Astrocyte (in vitro differentiated cells and primary cell): ENCODE measurements around the gene ETV4. TPM values are rescaled to one million over a fixed set of nuclear protein-coding genes. Genes with fewer than 3 reads are reported as not detected.

ENCODE experiments used
- DNase-seq: peaks from one replicate; pipeline ENCODE4 v3.0.0-alpha.2; 2010; ENCODE audit warnings: low read depth
- FAIRE-seq: peaks from 2 replicates; lab custom pipeline; 2011; peaks lifted over from hg19 to GRCh38; lab: Jason Lieb, UNC
- H2AFZ ChIP-seq: 2 replicates; pipeline ENCODE4 v1.6.0; 2012; ENCODE audit warnings: low read depth, low read length, inconsistent platforms
- H3K27ac ChIP-seq: 2 replicates; pipeline ENCODE4 v1.5.1; 2011; ENCODE audit warnings: low read depth, low read length, inconsistent platforms
- H3K27me3 ChIP-seq: 2 replicates; pipeline ENCODE4 v1.6.0; 2011; ENCODE audit warnings: low read length, inconsistent platforms; ENCODE audit not compliant: insufficient read depth
- H3K36me3 ChIP-seq: 2 replicates; pipeline ENCODE4 v1.5.1; 2011; ENCODE audit warnings: low read length, inconsistent platforms; ENCODE audit not compliant: insufficient read depth
- H3K4me1 ChIP-seq: 2 replicates; pipeline ENCODE4 v1.5.1; 2011; ENCODE audit warnings: low read length, inconsistent platforms; ENCODE audit not compliant: insufficient read depth
- H3K4me2 ChIP-seq: 2 replicates; pipeline ENCODE4 v1.6.0; 2012; ENCODE audit warnings: low read length, inconsistent platforms
- H3K4me3 ChIP-seq: 2 replicates; pipeline ENCODE4 v1.5.1; 2011; ENCODE audit warnings: low read depth, mild to moderate bottlenecking, low read length, inconsistent platforms; ENCODE audit not compliant: insufficient read depth
- H3K79me2 ChIP-seq: 2 replicates; pipeline ENCODE4 v1.6.0; 2012; ENCODE audit warnings: mild to moderate bottlenecking, low read length, inconsistent platforms; ENCODE audit not compliant: insufficient read depth
- H3K9ac ChIP-seq: 2 replicates; pipeline ENCODE4 v1.6.0; 2012; ENCODE audit warnings: mild to moderate bottlenecking, low read length, inconsistent platforms
- H3K9me3 ChIP-seq: 2 replicates; pipeline ENCODE4 v1.5.1; 2012; ENCODE audit warnings: low read depth, mild to moderate bottlenecking, low read length, inconsistent platforms; ENCODE audit not compliant: insufficient read depth
- H4K20me1 ChIP-seq: 2 replicates; pipeline ENCODE4 v1.6.0; 2012; ENCODE audit warnings: low read length, inconsistent platforms; ENCODE audit not compliant: insufficient read depth
- H3K27ac Mint-ChIP-seq: one replicate; pipeline ENCODE4 v1.8.0; 2021; ENCODE audit warnings: mild to moderate bottlenecking, mixed read lengths; ENCODE audit not compliant: unreplicated experiment
- H3K27me3 Mint-ChIP-seq: one replicate; pipeline ENCODE4 v1.8.0; 2021; ENCODE audit warnings: low read depth, mixed read lengths; ENCODE audit not compliant: unreplicated experiment
- H3K36me3 Mint-ChIP-seq: one replicate; pipeline ENCODE4 v1.8.0; 2021; ENCODE audit warnings: low read depth, mixed read lengths; ENCODE audit not compliant: unreplicated experiment
- H3K4me1 Mint-ChIP-seq: one replicate; pipeline ENCODE4 v1.8.0; 2021; ENCODE audit warnings: low read depth, mixed read lengths; ENCODE audit not compliant: unreplicated experiment
- H3K4me3 Mint-ChIP-seq: one replicate; pipeline ENCODE4 v1.8.0; 2021; ENCODE audit warnings: mild to moderate bottlenecking, moderate library complexity, mixed read lengths; ENCODE audit not compliant: unreplicated experiment
- H3K9me3 Mint-ChIP-seq: one replicate; pipeline ENCODE4 v1.8.0; 2021; ENCODE audit warnings: mild to moderate bottlenecking, mixed read lengths; ENCODE audit not compliant: unreplicated experiment
- EZH2 ChIP-seq: IDR thresholded peaks from 2 replicates; pipeline ENCODE4 v1.6.1; 2012; ENCODE audit warnings: mild to moderate bottlenecking, low read length, inconsistent platforms; ENCODE audit not compliant: insufficient read depth
- total RNA-seq: library from RNA; stranded (reverse); gene quantifications from 2 replicates; pipeline ENCODE4 v1.2.1, GENCODE V29; 2021
- TF ChIP-seq, protein P1 (sequence below): IDR thresholded peaks from 2 replicates; pipeline ENCODE4 v1.5.1; 2011; ENCODE audit warnings: low read depth, mild to moderate bottlenecking, inconsistent platforms, low read length, moderate library complexity; ENCODE audit not compliant: insufficient read depth

ETV4 gene
- total RNA-seq, 1 donor from 2014 or later = 11.4 TPM

DNA sequence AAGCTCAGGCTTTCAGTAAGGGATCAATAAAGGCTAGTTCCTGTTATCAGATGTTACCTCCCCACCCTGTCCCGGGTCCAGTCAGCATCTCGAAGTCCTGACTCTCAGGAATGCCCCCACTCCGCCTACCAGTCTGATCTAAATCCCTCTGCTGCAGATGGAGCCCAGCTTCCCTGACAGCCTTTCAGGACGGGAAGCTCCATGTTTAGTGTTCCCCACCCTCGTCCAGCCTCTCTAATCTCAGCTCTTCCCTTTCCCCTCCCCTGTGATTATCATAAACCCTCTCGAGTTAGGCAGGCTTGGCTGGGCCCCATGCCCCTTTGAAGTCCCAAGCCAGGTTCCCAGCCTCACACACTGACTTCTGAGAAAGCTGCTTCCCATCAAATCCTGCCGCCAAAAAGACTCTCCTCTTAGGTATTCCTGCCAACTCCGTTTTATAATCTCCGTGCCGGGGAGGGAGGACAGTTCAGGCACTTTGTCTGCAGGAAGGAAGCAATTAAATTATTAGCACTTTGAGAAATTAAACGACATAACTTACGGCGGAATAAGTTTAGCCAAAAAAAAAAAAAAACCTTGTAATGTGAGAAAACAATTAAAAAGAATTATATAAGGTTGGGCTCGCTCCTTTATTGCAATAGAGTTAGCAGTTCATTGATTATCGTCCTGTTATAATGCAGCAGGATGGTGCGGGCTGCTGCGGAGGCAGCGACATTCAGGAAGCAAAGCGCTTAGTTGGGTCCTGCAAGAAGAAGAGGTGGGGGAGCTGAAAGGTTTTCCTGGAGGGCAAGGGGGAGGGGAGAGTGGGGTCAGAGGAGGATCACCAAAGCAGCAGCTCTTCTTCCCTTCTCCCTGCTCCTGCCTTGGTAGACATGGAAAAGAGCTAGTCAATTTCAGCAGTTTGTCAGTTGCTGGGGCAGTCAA lies 16.8 kb upstream of the ETV4 start:
- Histone ChIP-seq H3K27me3 (peaks cover 10% of the 10 kb centered on the region), H3K27ac (no peak overlapping the region), H3K4me1 (no peaks in the 10 kb centered on the region), H2AFZ (no peak overlapping the region), H3K36me3 (no peaks in the 10 kb centered on the region), H3K9me3 (no peaks in the 10 kb centered on the region), H3K4me2 (no peak overlapping the region), H3K4me3 (no peak overlapping the region), H4K20me1 (no peaks in the 10 kb centered on the region), H3K79me2 (no peaks in the 10 kb centered on the region), H3K9ac (no peak overlapping the region)
- peaks cover 43% of the 10 kb centered on the region for H3K27me3 Mint-ChIP-seq
- TF ChIP-seq EZH2 = no peak
- TF ChIP-seq, protein P1, sequence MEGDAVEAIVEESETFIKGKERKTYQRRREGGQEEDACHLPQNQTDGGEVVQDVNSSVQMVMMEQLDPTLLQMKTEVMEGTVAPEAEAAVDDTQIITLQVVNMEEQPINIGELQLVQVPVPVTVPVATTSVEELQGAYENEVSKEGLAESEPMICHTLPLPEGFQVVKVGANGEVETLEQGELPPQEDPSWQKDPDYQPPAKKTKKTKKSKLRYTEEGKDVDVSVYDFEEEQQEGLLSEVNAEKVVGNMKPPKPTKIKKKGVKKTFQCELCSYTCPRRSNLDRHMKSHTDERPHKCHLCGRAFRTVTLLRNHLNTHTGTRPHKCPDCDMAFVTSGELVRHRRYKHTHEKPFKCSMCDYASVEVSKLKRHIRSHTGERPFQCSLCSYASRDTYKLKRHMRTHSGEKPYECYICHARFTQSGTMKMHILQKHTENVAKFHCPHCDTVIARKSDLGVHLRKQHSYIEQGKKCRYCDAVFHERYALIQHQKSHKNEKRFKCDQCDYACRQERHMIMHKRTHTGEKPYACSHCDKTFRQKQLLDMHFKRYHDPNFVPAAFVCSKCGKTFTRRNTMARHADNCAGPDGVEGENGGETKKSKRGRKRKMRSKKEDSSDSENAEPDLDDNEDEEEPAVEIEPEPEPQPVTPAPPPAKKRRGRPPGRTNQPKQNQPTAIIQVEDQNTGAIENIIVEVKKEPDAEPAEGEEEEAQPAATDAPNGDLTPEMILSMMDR = no peak
- peaks cover 2% of the 10 kb centered on the region for H3K36me3 Mint-ChIP-seq
- H3K9me3 Mint-ChIP-seq = no peaks in the 10 kb centered on the region
- peak overlapping the region; percentile 4 for H3K4me3 Mint-ChIP-seq
- no peak for FAIRE-seq
- H3K27ac Mint-ChIP-seq = no peak overlapping the region
- peaks cover 10% of the 10 kb centered on the region for H3K4me1 Mint-ChIP-seq
- DNase-seq = no peak

DNA sequence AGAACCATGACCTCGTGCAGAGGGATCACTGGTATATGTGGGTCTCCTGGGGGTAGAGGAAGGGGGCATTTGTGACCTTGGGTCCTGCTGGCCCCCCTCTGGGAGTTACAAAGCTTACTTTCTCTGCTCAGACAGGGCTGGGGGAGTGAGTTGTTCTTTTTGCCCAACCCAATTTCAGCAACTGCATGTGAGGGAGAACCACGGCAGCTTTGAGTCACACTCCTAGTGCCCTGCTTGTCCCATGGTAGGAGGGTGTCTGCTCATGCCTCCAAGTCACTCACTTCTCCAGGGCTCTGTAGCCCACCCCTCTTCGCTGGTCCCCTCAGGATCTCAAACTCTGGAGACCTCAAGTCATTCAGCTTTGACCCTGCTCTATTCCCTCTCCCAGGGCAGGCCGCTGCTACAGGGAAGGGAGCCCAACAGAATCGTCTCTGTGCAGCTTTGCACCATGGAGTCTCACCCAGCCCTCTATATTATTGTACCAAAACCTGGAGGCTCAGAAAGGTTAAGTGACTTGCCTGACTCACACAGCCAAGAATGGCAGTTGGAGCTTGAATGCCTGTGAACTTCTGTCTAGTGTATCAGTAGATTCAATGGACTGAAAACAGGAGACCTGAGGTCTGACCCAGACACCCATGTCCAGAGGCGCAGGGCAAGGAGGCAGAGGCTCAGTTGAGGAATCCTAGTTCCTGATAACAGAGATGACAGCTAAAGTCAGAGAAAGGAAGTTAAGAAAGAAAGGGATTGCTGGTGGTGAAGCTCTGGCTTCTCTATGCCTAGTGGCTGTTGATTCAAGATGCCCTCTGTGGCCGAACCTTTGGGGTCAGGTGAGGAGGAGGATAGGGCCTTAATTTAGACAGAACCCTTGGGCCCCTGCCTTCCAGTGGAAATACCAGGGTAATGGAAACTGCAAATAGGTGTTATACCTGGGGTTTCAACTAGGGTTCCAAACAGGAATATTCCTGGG lies 14.6 kb upstream of the ETV4 start:
- no peak overlapping the region for H3K4me3 ChIP-seq
- Mint-ChIP-seq H3K4me1 (peaks cover 10% of the 10 kb centered on the region), H3K27me3 (peaks cover 39% of the 10 kb centered on the region), H3K36me3 (peaks cover 2% of the 10 kb centered on the region), H3K27ac (no peak overlapping the region), H3K9me3 (no peaks in the 10 kb centered on the region), H3K4me3 (no peak overlapping the region)
- no peak overlapping the region for H3K9ac ChIP-seq
- FAIRE-seq (no peak), DNase-seq (no peak)
- H3K36me3 ChIP-seq = no peaks in the 10 kb centered on the region
- no peaks in the 10 kb centered on the region for H4K20me1 ChIP-seq
- no peak overlapping the region for H3K27ac ChIP-seq
- no peaks in the 10 kb centered on the region for H3K79me2 ChIP-seq
- no peak overlapping the region for H2AFZ ChIP-seq
- H3K27me3 ChIP-seq = peaks cover 10% of the 10 kb centered on the region
- H3K4me1 ChIP-seq = no peaks in the 10 kb centered on the region
- no peak for TF ChIP-seq EZH2
- TF ChIP-seq, protein P1 = no peak
- no peaks in the 10 kb centered on the region for H3K9me3 ChIP-seq
- H3K4me2 ChIP-seq = no peak overlapping the region
